Activated CD4-positive, alpha-beta T cell treated with anti-CD3 and anti-CD28 coated beads for 1 hour (primary cell): ENCODE results near the gene PTTG2.
A peak's percentile ranks its signal among the peaks of the same experiment; 100 is the strongest.
"Not testable (repeated sequence)": the region's sequence is repeated elsewhere in the genome, so short reads cannot be mapped to it uniquely, and the experiment has no call there.

Experiments
- DNase-seq: peaks from one replicate; pipeline ENCODE4 v3.0.0-alpha.2; 2020

PTTG2 gene

DNA sequence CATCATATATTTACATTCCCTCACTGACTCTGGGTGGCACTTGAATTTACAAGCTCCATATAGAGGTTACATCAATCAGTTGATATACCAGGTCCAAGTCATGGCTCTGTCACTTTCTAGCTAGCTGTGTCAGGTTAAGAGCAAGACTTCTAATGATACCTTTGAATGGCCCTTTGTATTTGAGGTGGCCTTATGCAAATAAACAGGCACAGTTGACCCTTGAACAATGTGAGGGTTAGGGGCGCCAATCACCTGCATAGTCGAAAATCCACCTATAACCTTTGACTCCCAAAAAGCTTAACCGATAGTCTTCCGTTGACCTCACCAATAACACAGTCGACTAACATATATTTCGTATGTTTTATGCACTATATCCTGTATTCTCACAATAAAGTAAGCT lies 1.3 kb upstream of the PTTG2 start:
- no peak for DNase-seq

DNA sequence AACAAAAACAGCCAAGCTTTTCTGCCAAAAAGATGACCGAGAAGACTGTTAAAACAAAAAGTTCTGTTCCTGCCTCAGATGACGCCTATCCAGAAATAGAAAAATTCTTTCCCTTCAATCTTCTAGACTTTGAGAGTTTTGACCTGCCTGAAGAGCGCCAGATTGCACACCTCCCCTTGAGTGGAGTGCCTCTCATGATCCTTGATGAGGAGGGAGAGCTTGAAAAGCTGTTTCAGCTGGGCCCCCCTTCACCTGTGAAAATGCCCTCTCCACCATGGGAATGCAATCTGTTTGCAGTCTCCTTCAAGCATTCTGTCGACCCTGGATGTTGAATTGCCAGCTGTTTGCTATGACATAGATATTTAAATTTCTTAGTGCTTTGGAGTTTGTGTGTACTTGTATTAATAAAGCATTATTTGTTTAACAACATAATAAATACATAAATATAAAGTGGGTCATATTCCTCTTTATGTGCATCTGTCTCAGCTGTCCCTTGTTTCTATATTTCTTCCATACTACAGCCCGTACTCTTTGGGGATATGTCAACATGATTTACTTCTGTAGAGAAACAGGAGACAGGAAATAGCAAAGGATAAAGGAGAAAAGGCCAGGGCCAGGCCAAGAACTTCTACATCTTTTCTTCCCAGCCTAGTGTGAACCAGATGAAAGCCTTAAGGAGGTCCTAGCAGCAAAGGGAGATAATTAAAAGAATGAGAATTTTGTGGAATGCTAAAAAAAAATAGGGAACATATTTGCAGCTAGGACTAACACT lies 667 bp downstream of the PTTG2 start:
- no peak for DNase-seq

DNA sequence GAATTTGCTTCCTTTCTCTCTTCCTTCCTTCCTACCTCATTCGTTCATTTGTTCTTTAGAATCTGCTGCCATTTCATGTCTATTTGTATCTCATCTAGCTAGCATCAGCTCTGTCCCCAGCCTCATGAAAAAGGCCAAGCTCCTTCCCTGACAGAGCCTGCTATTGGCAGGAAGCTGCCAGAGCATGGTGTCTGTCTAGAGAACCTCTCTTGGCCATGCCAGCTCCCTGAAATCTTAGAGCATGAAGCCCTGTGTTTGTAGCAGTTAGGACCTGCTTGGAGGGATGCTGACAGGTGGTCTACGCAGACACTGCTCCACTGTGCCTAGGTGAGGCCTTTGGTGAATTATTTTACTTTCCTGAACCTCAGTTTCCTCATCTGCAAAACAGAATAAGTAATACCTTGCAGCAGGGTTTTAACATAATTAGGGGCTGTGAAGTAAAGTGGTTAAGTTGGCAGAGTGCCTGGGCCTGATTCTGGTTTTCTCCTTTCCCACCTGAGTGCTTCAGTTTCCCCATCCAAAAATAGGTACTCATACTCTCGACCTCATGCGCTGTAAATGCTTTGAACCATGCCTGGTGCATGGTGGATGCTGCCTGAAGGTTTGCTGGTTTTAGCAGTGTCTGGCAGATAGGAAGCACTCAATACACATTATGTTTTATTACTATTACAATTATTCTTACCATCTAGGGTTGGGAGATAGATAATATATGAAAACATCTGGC lies 4.7 kb downstream of the PTTG2 start:
- DNase-seq, result no peak

DNA sequence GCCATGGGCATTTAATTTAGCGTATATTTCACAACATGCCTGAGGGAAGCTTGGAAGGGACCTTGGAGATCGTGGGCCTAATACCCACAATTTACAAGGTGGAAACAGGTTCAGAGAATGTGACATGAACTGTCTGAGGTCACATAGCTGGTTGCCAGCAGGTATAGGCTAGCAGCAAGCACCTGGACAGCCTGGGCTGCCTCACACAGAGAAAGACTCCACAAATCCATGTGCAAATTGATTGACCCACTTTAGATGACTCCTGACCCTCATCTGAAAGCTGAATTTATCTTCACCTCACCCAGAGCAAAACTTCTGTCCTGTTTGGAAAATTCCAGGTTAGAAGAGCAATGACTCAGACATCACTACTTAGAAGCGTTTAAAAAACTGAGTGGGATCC lies 5.8 kb downstream of the PTTG2 start:
- DNase-seq, result no peak

DNA sequence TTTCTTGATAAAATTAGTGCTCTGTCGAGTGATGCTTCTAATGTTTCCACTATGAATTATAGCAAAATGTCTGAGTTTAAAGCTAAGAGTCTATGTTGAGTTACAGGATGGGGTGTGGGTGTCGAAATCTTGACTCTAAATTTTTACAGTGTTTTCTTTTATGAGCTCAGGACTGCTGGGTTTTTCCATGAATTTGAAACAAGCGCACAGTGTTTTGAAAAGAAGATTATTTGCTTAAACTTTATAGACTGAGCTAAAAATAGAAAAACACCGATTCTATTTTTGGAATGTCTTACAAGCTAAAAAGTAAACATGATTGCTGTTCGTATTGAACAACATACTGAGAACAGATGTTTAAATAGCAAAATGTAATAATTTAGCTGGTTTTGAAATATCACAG lies 7.5 kb downstream of the PTTG2 start:
- DNase-seq, result no peak

DNA sequence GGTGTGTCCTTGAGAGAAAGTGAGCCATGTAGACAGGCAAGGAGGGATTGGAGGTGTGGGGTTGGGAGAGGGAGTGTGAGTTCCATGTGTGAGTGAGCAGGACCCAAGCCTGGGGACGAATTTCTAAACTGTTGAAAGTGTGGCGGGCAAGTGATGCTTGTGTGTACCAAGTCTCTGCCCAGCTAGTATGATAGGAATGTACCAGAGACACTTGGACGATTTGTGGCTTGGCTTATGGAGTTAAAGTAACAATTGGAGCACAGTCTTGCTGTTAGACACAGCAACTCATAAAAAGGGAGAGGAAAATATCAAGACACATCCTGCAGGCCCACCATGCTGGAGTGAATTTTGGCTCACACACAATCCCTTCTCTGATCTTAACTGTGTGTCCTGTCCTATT lies 8.5 kb downstream of the PTTG2 start:
- no peak for DNase-seq

DNA sequence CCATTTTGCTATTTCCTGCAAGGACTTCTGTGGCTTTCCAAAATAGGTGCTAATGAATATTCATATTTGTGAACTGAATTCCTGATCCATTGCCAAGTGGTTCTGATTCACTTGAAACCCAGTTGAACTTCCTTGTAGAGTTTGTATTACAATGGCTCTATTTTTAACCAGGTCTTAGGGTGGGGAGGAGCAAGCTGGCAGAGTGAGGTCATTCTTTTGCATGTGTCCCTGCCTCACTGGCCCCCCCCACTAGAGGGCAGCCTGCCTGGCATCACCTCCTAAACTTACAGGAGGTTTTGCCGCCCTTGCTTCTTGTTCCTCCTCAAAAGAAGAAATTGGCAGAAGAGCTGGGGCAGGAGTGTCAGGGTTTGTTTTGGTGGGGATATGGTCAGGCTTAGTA lies 10.5 kb downstream of the PTTG2 start:
- DNase-seq, result peak; percentile 29

DNA sequence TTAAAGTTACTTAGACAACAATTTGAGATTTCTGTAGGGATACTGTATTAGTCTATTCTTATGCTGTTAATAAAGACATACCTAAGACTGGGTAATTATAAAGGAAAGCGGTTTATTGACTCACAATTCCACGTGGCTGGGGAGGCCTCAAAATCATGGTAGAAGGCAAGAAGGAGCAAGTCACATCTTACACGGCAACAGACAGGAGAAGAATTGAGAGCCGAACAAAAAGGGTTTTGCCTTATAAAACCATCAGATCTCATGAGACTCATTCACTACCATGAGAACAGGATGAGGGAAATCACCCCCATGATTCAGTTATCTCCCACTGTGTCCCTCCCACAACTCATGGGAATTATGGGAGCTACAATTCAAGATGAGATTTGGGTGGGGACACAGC lies 11.0 kb downstream of the PTTG2 start:
- no peak for DNase-seq

DNA sequence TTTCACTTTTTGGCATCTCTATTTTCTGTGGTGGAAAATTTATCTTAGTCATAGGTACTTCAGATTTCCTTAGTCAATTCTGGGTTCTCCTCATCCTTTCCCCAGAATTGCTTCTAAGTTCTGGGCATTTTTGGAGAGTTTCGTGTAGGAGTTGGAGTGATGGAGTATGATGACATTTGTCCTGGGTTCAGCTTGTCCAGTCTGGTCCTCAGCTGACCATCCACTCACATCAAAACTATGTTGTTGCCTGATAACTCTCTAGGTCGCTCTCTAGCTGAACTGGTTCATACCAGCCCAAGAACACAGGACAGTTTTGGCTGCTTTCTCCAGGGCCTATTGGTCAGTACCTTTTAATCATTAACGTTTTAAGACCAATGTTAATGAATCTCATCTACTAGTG lies 13.2 kb downstream of the PTTG2 start:
- DNase-seq, result no peak

DNA sequence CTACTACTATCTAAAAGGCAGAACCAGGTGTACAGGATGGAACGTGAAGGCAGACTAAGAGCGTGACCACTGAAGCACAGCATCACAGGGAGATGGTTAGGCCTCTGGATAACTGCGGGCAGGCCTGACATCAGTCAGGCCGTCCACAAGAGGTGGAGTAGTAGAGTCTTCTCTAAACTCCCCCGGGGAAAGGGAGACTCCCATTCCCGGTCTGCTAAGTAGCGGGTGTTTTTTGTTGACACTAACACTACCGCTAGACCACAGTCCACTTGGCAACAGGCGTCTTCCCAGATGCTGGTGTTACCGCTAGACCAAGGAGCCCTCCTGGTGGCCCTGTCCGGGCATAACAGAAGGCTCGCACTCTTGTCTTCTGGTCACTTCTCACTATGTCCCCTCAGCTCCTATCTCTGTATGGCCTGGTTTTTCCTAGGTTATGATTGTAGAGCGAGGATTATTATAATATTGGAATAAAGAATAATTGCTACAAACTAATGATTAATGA lies 15.2 kb downstream of the PTTG2 start:
- not testable (repeated sequence) for DNase-seq

DNA sequence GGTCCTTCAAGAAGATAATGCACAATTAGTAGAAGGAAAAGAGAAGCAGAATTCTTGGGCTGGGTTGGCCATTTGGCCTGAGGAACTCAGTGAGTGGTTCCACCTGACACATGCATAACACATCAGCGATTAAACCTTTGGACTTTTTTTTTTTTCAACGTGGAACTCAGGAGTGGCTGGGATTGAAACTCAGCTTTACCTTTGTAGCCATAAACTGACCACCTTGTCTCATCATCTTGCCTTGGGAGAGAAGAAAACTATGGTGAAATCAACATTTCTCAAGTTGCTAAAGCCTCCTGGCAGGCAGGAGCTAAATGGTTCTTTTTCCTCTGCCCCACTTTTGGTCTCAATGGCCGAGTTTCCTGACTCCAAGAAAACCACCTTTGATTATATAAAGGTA lies 16.3 kb downstream of the PTTG2 start:
- no peak for DNase-seq

DNA sequence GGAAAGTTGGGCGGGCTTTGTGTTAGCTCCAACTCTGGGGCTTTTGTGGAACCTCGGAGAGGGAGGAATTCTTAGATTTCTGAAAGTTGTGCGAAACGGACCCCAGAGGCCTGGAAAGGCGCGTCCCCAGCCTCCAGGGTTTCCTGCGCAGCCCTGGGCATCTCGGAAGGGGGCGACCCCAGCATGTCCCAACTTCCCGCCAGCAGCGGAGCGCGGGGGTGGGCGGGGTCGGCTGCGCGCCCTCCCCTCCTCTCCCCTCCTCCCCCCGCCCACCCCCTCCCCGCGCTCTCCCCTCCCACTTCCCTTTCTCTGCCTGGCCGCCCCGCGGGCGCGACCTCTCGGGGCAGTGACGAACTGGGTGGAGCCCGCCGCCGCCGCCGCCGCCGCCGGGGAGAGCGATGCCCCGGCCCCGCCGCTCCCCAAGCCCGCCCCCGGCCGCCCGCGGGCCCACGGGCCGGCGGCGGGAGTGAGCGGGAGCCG lies 16.8 kb downstream of the PTTG2 start:
- peak; percentile 68 for DNase-seq

DNA sequence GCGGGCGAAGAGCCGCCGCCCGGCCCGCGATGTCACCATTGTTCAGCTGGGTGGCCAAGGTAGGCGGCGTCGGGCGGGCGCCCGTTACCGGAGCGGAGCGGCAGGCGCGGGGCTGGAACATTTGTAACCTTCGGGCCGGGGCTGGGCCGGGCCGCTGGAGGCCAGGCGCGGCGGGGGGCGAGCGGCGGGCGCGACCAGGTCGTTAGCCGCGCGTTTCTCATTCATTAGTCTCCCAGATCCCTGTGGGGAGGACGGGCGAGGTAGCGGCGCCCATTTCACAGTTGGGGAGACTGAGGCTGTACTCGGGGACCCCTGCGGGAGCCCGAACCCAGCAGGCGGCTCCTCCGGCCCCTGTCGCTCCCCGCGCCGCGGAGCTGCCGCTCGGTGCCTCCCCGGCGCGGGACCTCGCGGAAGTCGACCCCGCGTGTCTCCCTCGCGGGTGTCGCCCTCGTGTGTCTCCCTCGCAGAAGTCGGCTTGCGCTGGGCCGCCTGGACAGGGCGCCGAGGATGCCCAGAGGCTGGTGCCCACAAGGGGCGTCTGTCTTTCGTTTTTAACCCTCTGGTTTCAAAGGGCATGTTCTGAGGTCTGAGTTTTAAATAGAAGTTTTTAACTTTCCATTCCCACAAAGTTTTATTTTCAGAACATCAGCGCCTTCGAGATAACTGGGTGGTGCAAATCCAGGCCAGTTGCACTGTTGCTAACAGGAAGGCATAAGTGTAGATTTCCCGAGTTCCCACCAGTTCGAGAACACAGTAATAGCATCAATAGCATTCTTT lies 17.5 kb downstream of the PTTG2 start:
- DNase-seq, result peak; percentile 67

DNA sequence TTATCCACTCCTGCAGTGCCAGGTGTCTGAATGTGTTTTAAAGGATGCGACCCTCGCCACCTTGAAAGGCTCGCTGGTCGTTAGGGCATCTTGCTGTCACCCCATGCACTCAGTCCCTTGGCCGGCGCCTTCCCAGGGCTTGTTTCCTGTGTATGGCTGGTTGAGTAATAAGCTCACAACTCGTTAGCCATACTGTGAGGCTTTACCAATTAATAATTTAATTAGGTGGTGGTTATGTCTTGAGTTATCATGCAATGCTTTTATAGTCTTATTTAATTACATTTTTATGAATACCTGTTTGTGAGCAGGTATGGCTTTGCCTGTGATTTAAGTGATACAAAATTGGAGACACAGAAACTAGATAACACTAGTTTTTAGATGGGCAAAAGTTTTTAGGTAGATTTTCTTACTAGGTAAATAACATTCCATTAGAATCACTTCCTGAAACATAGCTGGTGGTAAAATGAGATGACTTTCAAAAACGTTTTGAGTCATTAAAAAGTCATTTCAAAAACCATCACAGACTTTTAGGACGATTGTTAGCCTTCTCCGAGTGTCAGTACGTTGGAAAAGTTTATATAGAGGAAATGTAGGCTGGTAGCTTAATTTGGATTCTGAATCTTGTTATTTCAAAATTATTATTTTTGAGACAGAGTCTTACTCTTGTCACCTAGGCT lies 18.2 kb downstream of the PTTG2 start:
- DNase-seq, result no peak

DNA sequence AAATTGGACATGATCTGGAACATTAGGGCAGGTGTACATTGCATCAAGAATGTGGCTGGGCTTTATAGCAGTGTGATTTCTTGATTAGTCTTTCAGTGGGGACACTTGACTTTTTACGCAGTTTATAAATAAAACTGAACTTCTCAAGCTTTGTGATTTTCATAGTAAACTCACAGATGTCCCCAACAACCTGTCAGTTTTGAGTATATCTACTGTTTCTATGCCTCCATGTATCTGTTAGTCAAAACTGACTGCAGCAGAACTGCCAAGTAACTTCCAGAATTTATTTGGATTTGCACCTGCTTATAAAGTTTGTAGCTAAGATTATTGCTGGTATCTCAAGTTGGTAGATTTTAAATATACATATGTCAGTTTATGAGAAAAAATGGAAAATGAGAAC lies 20.0 kb downstream of the PTTG2 start:
- no peak for DNase-seq

DNA sequence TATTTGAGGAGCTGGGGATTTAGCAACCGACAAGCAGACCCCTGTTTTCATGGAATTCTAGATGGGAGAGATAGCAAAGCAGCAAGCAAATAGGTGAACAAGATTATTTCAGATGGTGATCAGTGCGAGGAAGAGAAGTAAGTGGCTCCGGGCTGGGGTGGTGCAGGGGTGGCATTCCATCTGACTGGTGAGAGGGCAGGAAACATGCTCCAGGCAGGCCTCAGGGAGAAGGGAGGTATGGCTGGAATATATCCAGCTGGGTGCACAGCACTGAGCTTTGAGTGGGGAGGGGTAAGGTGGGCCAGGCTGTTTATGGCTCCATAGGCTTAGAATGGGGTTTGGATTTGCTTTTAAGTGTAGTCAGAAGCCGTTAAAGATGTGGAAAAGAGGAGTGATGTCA lies 21.2 kb downstream of the PTTG2 start:
- no peak for DNase-seq

DNA sequence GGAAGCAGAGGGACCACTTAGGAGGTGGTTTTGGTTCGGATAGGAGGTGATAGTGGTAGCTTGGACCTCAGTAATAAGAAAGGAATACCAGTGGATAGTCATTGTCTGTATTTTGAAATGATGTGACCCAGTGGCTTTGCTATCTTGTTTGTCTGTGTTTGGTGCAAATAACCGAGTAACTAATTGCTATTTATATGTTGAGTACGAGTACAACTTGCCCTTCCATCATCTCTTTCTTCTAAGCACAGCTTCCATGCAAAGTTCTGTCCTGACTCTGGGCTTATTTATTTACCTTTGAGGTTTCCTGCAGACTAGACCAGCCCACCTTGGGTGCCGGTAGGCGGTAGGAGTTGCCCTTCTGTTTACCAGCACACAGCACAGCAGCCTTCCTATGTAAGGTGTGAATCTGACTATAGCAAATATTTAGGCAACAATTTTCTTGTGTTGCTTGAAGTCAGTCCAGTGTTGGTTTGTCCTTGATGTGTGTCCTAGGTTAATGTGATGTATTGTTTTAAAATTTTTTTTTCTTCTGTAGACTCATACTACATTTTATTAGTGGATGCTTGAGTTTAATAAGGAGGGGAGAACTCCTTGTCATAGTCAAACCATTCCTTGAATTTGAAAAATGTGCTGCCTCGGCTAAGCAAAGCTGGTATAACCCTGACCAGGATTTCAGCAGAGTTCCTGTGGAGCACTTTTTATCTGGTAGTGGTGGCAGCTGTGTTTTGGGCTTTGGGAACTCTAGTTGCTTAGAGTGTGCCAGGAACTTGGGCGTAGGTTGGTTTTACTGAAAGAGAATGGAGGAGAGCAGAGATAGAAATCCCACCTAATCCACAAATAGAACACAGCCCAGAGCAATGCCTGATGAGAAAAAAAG lies 21.9 kb downstream of the PTTG2 start:
- no peak for DNase-seq

DNA sequence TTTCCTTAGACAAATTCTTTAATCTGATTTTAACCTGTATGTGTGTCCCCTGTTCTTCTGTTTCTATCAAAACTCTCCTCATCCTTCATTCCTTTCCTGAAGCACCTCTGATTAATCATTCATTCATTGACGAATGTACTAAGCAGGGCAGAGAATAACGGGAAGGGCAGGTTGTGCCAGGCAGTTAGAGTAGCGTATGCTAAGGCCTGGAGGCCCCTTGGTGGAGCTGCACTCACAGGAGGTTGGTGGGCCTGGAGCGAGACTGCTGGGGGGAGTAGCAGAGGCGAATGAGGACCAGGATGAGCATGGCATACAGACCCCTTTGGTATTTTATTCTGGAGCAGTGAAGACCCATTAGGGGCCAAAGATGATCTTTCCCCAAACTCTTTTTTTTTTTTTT lies 22.5 kb downstream of the PTTG2 start:
- no peak for DNase-seq

DNA sequence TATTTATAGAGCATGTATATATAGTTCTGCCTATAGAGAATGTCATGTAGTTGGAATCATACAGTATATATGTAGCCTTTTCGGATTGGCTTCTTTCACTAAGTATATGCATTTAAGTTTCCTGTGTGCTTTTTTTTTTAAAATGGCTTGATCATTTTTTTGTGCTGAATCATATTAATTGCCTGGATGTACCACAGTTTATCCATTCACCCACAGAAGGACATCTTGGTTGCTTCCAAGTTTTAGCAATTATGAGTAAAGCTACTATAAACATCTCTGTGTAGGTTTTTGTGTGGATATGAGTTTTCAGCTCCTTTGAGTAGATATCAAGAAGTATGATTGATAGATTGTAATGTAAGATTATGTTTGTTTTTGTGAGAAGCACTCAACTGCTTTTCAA lies 23.8 kb downstream of the PTTG2 start:
- DNase-seq, result no peak

DNA sequence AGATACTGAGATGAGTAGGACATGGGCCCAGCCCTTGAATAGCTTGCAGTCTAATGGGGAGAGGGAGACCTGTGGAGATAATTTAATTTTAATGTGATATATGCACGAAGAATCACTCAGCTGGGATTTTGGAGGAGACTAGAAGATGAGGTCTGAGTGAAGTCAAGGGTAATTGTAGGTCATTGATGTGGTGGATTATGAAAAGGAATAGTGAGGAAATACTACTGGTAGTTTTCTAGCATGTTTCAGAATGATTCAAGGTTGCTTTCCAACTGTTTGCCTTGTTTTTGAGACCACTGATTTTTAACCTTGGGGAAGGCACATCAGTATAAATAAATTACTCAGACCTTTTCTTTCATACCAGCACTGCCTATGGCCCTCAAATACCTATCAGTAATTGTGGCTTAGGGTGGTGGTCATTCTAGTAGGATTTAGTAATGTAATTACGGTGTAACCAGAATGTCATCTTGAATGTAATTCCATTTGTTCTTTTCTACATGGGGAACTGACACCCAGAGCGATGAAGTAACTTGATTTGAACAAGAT lies 25.6 kb downstream of the PTTG2 start:
- no peak for DNase-seq

DNA sequence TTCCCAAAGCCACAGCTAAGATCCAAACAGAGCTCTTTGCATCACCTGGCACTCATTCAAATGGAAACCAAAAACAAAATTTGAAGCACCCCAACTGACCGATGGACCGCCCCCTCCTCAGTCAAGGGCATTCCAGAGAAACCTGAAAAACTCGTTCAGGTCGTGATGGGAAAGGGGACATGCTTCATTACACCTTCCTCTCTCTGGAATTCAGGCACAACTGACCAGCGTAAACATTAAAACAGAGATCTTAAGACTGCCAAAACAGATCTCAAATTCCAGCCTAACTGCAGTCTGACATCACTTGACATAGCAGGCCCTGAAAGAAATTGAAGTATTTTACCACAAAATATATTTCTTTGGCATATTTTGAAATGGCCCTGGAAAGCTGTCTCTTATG lies 28.5 kb downstream of the PTTG2 start:
- DNase-seq, result no peak
